ENCODE results near the gene LRRC75A.

The LRRC75A gene

GRCh38 chr17:16439811-16440351 lies 52.1 kb downstream of the LRRC75A start:
- H3K9me3 ChIP-seq, result no peaks in the 10 kb centered on the region
- intact Hi-C loops (cut with DNase I; ENCODE audit: low total_unique reads), result loop anchor here (5.0 kb wide), 1 partner anchor 53 kb away; no protein-coding TSS in a partner anchor
- peaks cover 0 to 31% (median 30%) of the 10 kb centered on the region in 4 donors for H3K4me1 ChIP-seq
- peak overlapping the region; percentile 80 to 83 for H3K27ac ChIP-seq
- peaks cover 0 to 40% (median 32%) of the 10 kb centered on the region in 3 donors for H3K36me3 ChIP-seq
- no peak for TF ChIP-seq CTCF (IDR thresholded peaks at IDR 0.05)
- H3K27me3 ChIP-seq, result no peaks in the 10 kb centered on the region
- H3K4me3 ChIP-seq, result peak overlapping the region; percentile 78 to 98
- no peak for DNase-seq

- no peaks in the 10 kb centered on the region for H3K27me3 ChIP-seq
- peaks cover 0 to 37% (median 29%) of the 10 kb centered on the region in 3 donors for H3K36me3 ChIP-seq
- TF ChIP-seq CTCF (IDR thresholded peaks at IDR 0.05), result no peak
- no peaks in the 10 kb centered on the region for H3K9me3 ChIP-seq
- DNase-seq, result no peak
- H3K4me3 ChIP-seq, result peak overlapping the region; percentile 78 to 98
- peak overlapping the region; percentile 80 to 83 for H3K27ac ChIP-seq
- intact Hi-C loops (cut with DNase I; ENCODE audit: low total_unique reads), result loop anchor here (5.0 kb wide), 1 partner anchor 52 kb away; no protein-coding TSS in a partner anchor
- H3K4me1 ChIP-seq, result peaks cover 0 to 31% (median 30%) of the 10 kb centered on the region in 4 donors
Measured at GRCh38 chr17:16439303-16439791, 52.6 kb downstream of the LRRC75A start.

GRCh38 chr17:16438557-16439302 lies 53.3 kb downstream of the LRRC75A start:
- intact Hi-C loops (cut with DNase I; ENCODE audit: low total_unique reads), result loop anchor here (5.0 kb wide), 1 partner anchor 51 kb away; no protein-coding TSS in a partner anchor
- Histone ChIP-seq H3K36me3 (peaks cover 0 to 31% (median 23%) of the 10 kb centered on the region in 3 donors), H3K27ac (peak overlapping the region; percentile 80 to 83), H3K4me1 (peaks cover 0 to 31% (median 30%) of the 10 kb centered on the region in 4 donors), H3K27me3 (no peaks in the 10 kb centered on the region), H3K4me3 (peak overlapping the region; percentile 78 to 98), H3K9me3 (no peaks in the 10 kb centered on the region)
- peak; percentile 96 to 98 for DNase-seq
- TF ChIP-seq CTCF (IDR thresholded peaks at IDR 0.05), result no peak

- Histone ChIP-seq H3K4me3 (peak overlapping the region; percentile 78 to 98), H3K36me3 (peaks cover 0 to 25% (median 17%) of the 10 kb centered on the region in 3 donors), H3K27me3 (no peaks in the 10 kb centered on the region), H3K27ac (peak overlapping the region; percentile 80 to 83), H3K9me3 (no peaks in the 10 kb centered on the region), H3K4me1 (peaks cover 0 to 31% (median 30%) of the 10 kb centered on the region in 4 donors)
- intact Hi-C loops (cut with DNase I; ENCODE audit: low total_unique reads), result loop anchor here (5.0 kb wide), 1 partner anchor 51 kb away; no protein-coding TSS in a partner anchor
- DNase-seq, result no peak
- TF ChIP-seq CTCF (IDR thresholded peaks at IDR 0.05), result no peak
Measured at GRCh38 chr17:16438173-16438556, 53.8 kb downstream of the LRRC75A start.

GRCh38 chr17:16437083-16437482 lies 54.9 kb downstream of the LRRC75A start:
- no peak for DNase-seq
- Histone ChIP-seq H3K9me3 (no peaks in the 10 kb centered on the region), H3K27me3 (no peaks in the 10 kb centered on the region), H3K4me1 (peaks cover 0 to 29% (median 28%) of the 10 kb centered on the region in 4 donors), H3K4me3 (no peak overlapping the region), H3K36me3 (peaks cover 0 to 15% (median 9%) of the 10 kb centered on the region in 3 donors), H3K27ac (no peak overlapping the region)
- intact Hi-C loops (cut with DNase I; ENCODE audit: low total_unique reads), result loop anchor here (5.0 kb wide), 1 partner anchor 50 kb away; no protein-coding TSS in a partner anchor
- no peak for TF ChIP-seq CTCF (IDR thresholded peaks at IDR 0.05)

Measured in tibial artery (tissue), 4 donors.